HCT116 (cell line): Measurements from ENCODE around the gene FCN1. TPM values are rescaled to one million over a fixed set of nuclear protein-coding genes. Genes with fewer than 3 reads are reported as not detected.

Source experiments
- ATAC-seq: fragments of 200-7000 bp; cut with Tn5 transposase; 2 replicates; pipeline ENCODE4 v1.9.1; 2020; ENCODE audit warnings: mild to moderate bottlenecking, moderate library complexity
- BruUV-seq: library from RNA; stranded (reverse); fragments of 400-500 nt; replicated peaks from 2 replicates; lab custom pipeline; 2021; lab: Mats Ljungman, UMichigan
- CTCF ChIA-PET: fragments of 300-600 bp; sonication (Branson Sonifier 250); formaldehyde crosslinking; loops from one replicate; lab custom pipeline; 2021; ENCODE audit warnings: antibody characterized with exemption; lab: Charles Lee
- POLR2A ChIA-PET: fragments of 300-600, 350-600 bp; sonication (Branson Sonifier 250); formaldehyde crosslinking; loops from one replicate; lab custom pipeline; 2021; ENCODE audit warnings: antibody characterized with exemption; lab: Charles Lee
- RAD21 ChIA-PET, 2 experiments: fragments of 300-600 bp; sonication (Branson Sonifier 250); formaldehyde crosslinking; loops; one replicate each; lab custom pipeline; 2023; ENCODE audit warnings: low total read pairs in 2 of 2; ENCODE audit not compliant: uncharacterized antibody in 2 of 2, unreplicated experiment in 2 of 2, low non-redundant PET in 1 of 2; lab: Charles Lee
- DNase-seq: peaks from one replicate; pipeline ENCODE4 v3.0.0-alpha.2; 2010; ENCODE audit warnings: low read depth, low spot score
- H2AFZ ChIP-seq: fragments of 200-600 bp; shearing (Covaris generic), sonication (generic); 2 replicates; pipeline ENCODE4 v1.6.1; 2017; ENCODE audit warnings: low read depth, mixed run types, mixed read lengths, antibody characterized with exemption, low read length; ENCODE audit not compliant: poor library complexity, severe bottlenecking
- H3K27ac ChIP-seq: 2 replicates; pipeline ENCODE4 v1.5.1; 2012; ENCODE audit warnings: low read depth, low read length
- H3K27me3 ChIP-seq: fragments of 200-600 bp; sonication (generic); 2 replicates; pipeline ENCODE4 v1.6.1; 2016; ENCODE audit warnings: mixed run types, low read length, mixed read lengths; ENCODE audit not compliant: insufficient read depth
- H3K36me3 ChIP-seq, 2 experiments: fragments of 200-500 bp in 1 of 2; fragments of 200-600 bp in 1 of 2; sonication (Bioruptor generic) in 1 of 2; sonication (generic) in 1 of 2; 2 replicates each; pipeline versions ENCODE4 v1.5.1 to v1.6.1; 2014 to 2016; ENCODE audit warnings: low read length in 2 of 2, inconsistent platforms in 1 of 2, mixed read lengths in 1 of 2, mixed run types in 1 of 2; ENCODE audit not compliant: insufficient read depth in 2 of 2, control insufficient read depth in 1 of 2
- H3K4me1 ChIP-seq, 2 experiments: fragments of 200-600 bp in 1 of 2; sonication (generic) in 1 of 2; 2 replicates each; pipeline versions ENCODE4 v1.5.1 to v1.6.1; 2012 to 2017; ENCODE audit warnings: low read length in 2 of 2, inconsistent platforms in 1 of 2, mild to moderate bottlenecking in 1 of 2, mixed read lengths in 1 of 2, mixed run types in 1 of 2, moderate library complexity in 1 of 2; ENCODE audit not compliant: insufficient read depth in 2 of 2, control insufficient read depth in 1 of 2
- H3K4me2 ChIP-seq: fragments of 200-600 bp; sonication (generic); 2 replicates; pipeline ENCODE4 v1.6.1; 2017; ENCODE audit warnings: mixed run types, low read length, mixed read lengths
- H3K4me3 ChIP-seq, 2 experiments: fragments of 200-600 bp in 1 of 2; sonication (generic) in 1 of 2; replicated peaks in 1 of 2; 2 replicates each; pipeline ENCODE4 v1.5.1; 2011 to 2016; ENCODE audit warnings: low read length in 2 of 2, control low read depth in 1 of 2, low read depth in 1 of 2, mild to moderate bottlenecking in 1 of 2, mixed read lengths in 1 of 2, mixed run types in 1 of 2
- H3K79me2 ChIP-seq: fragments of 200-600 bp; sonication (generic); 2 replicates; pipeline ENCODE4 v1.6.1; 2017; ENCODE audit warnings: mild to moderate bottlenecking, mixed run types, low read length, moderate library complexity, mixed read lengths; ENCODE audit not compliant: insufficient read depth
- H3K9ac ChIP-seq: fragments of 200-600 bp; sonication (generic); 2 replicates; pipeline ENCODE4 v1.6.1; 2016; ENCODE audit warnings: low read length, mixed read lengths
- H3K9me2 ChIP-seq: fragments of 200-600 bp; sonication (generic), shearing (Covaris generic); 2 replicates; pipeline ENCODE4 v1.6.1; 2017; ENCODE audit warnings: mixed run types, mild to moderate bottlenecking, moderate library complexity; ENCODE audit not compliant: insufficient read depth
- H3K9me3 ChIP-seq, 2 experiments: fragments of 200-500 bp in 1 of 2; fragments of 200-600 bp in 1 of 2; sonication (Bioruptor generic) in 1 of 2; sonication (generic) in 1 of 2; 2 replicates each; pipeline ENCODE4 v1.6.1; 2014 to 2017; ENCODE audit warnings: low read length in 2 of 2, mixed read lengths in 2 of 2, inconsistent platforms in 1 of 2, low read depth in 1 of 2, mild to moderate bottlenecking in 1 of 2, mixed run types in 1 of 2, moderate library complexity in 1 of 2; ENCODE audit not compliant: control insufficient read depth in 1 of 2, insufficient read depth in 1 of 2
- H4K20me1 ChIP-seq: fragments of 200-600 bp; sonication (generic), shearing (Covaris generic); 2 replicates; pipeline ENCODE4 v1.6.1; 2017; ENCODE audit warnings: mixed run types, mild to moderate bottlenecking, moderate library complexity; ENCODE audit not compliant: insufficient read depth
- ATF3 ChIP-seq: IDR thresholded peaks from 2 replicates; pipeline ENCODE4 v1.6.1; 2012
- CEBPB ChIP-seq: IDR thresholded peaks from 2 replicates; pipeline ENCODE4 v1.6.1; 2012; ENCODE audit warnings: low read depth
- CTCF ChIP-seq, 3 experiments: fragments of 200-600 bp in 1 of 3; sonication (generic) in 1 of 3; IDR thresholded peaks in 2 of 3; conservative IDR thresholded peaks in 1 of 3; 2 replicates each; pipeline ENCODE4 v1.5.1; 2012 to 2017; ENCODE audit warnings: low read depth in 2 of 3, low read length in 2 of 3, antibody characterized with exemption in 1 of 3, borderline replicate concordance in 1 of 3, control low read depth in 1 of 3, mild to moderate bottlenecking in 1 of 3, mixed read lengths in 1 of 3, mixed run types in 1 of 3, moderate library complexity in 1 of 3; ENCODE audit not compliant: insufficient read depth in 1 of 3
- EGR1 ChIP-seq: IDR thresholded peaks from 2 replicates; pipeline ENCODE4 v1.6.1; 2012; ENCODE audit warnings: low read depth
- ELF1 ChIP-seq: IDR thresholded peaks from 2 replicates; pipeline ENCODE4 v1.6.1; 2012; ENCODE audit warnings: low read depth, borderline replicate concordance
- FOSL1 ChIP-seq: IDR thresholded peaks from 2 replicates; pipeline ENCODE4 v1.6.1; 2012; ENCODE audit warnings: low read depth
- MAX ChIP-seq: IDR thresholded peaks from 2 replicates; pipeline ENCODE4 v1.6.1; 2012
- POLR2AphosphoS5 ChIP-seq: IDR thresholded peaks from 2 replicates; pipeline ENCODE4 v1.6.1; 2011; ENCODE audit warnings: mild to moderate bottlenecking, low read depth, low read length, moderate library complexity
- RAD21 ChIP-seq: IDR thresholded peaks from 2 replicates; pipeline ENCODE4 v1.6.1; 2012; ENCODE audit warnings: low read depth, mild to moderate bottlenecking
- REST ChIP-seq: IDR thresholded peaks from 2 replicates; pipeline ENCODE4 v1.6.1; 2012; ENCODE audit warnings: low read depth
- SIN3A ChIP-seq: IDR thresholded peaks from 2 replicates; pipeline ENCODE4 v1.6.1; 2012; ENCODE audit warnings: low read depth
- intact Hi-C: fragments of 100-400 bp; cut with micrococcal nuclease; formaldehyde crosslinking; loops from 2 replicates; pipeline ENCODE4 v1.10.0; 2022
- total RNA-seq: library from RNA; stranded (reverse); gene quantifications from one replicate; pipeline ENCODE4 v1.2.1, GENCODE V29; 2021; ENCODE audit not compliant: unreplicated experiment

Gene FCN1
- total RNA-seq, 1 experiment from 2014 or later, result not detected

- ATAC-seq (no peak), DNase-seq (no peak)
- ChIA-PET CTCF (no interaction called here), POLR2A (no interaction called here), RAD21 (no interaction called here)
- TF ChIP-seq CTCF (IDR thresholded peaks at IDR 0.05 in 2 of 3, conservative IDR thresholded peaks at IDR 0.05 in 1 of 3; ENCODE audit: borderline replicate concordance in 1 of 3, insufficient read depth in 1 of 3, low read depth in 2 of 3, low read length in 2 of 3) (no peak), EGR1 (no peak), MAX (no peak), ATF3 (no peak), RAD21 (no peak), POLR2AphosphoS5 (no peak), REST (no peak), CEBPB (no peak), FOSL1 (no peak), ELF1 (no peak), SIN3A (no peak)
- H3K9ac ChIP-seq, result no peak overlapping the region
- H3K9me3 ChIP-seq, result no peaks in the 10 kb centered on the region; a peak in 1 of 4 replicates
- intact Hi-C loops, result no loop called here
- no peaks in the 10 kb centered on the region for H3K79me2 ChIP-seq
- H3K9me2 ChIP-seq, result no peaks in the 10 kb centered on the region
- H3K4me1 ChIP-seq, result no peaks in the 10 kb centered on the region
- H4K20me1 ChIP-seq, result no peaks in the 10 kb centered on the region
- BruUV-seq, result no TSS peak
- H3K27me3 ChIP-seq, result peaks cover 7% of the 10 kb centered on the region; the same call in 1 of the 2 replicates
- H3K36me3 ChIP-seq, result no peaks in the 10 kb centered on the region
- no peak overlapping the region for H3K27ac ChIP-seq
- no peak overlapping the region for H3K4me2 ChIP-seq
- H2AFZ ChIP-seq, result no peak overlapping the region
- no peak overlapping the region for H3K4me3 ChIP-seq
Observed at GRCh38 chr9:134902936-134903335, 14.8 kb downstream of the FCN1 start.
